CD4-positive, alpha-beta memory T cell (primary cell): ENCODE results near the gene PARP1. TPM values are rescaled to one million over a fixed set of nuclear protein-coding genes. Genes with fewer than 3 reads are reported as not detected.

Source experiments
- CTCF ChIA-PET: fragments of 350-600 bp; sonication (Branson Sonifier 250); formaldehyde crosslinking; loops from one replicate; lab custom pipeline; 2021; ENCODE audit warnings: inconsistent platforms; ENCODE audit not compliant: partially characterized antibody; lab: Charles Lee
- POLR2A ChIA-PET: fragments of 350-600 bp; sonication (Branson Sonifier 250); formaldehyde crosslinking; loops from one replicate; lab custom pipeline; 2021; ENCODE audit not compliant: partially characterized antibody; lab: Charles Lee
- DNase-seq, 5 donors: peaks; one replicate each; pipeline versions ENCODE4 v3.0.0 to v3.0.0-alpha.2; 2020 to 2022; ENCODE audit warnings: mixed read lengths in 1 of 5
- H3K27ac ChIP-seq: one replicate; pipeline ENCODE4 v1.7.0; 2013; ENCODE audit warnings: low read depth, low read length
- H3K27me3 ChIP-seq: 2 replicates; pipeline ENCODE4 v1.7.0; 2013; ENCODE audit warnings: mild to moderate bottlenecking, low read length, moderate library complexity; ENCODE audit not compliant: insufficient read depth
- H3K36me3 ChIP-seq: 2 replicates; pipeline ENCODE4 v1.7.0; 2013; ENCODE audit warnings: mild to moderate bottlenecking, low read length, moderate library complexity; ENCODE audit not compliant: insufficient read depth
- H3K4me1 ChIP-seq: 2 replicates; pipeline ENCODE4 v1.7.0; 2013; ENCODE audit warnings: mild to moderate bottlenecking, low read length, moderate library complexity; ENCODE audit not compliant: insufficient read depth
- H3K4me3 ChIP-seq, 2 donors: one replicate each; pipeline ENCODE4 v1.7.0; 2013; ENCODE audit warnings: low read length in 2 of 2, mild to moderate bottlenecking in 1 of 2
- H3K9me3 ChIP-seq, 2 donors: one replicate each; pipeline ENCODE4 v1.7.0; 2013; ENCODE audit warnings: low read length in 2 of 2, control low read depth in 1 of 2; ENCODE audit not compliant: control insufficient read depth in 1 of 2
- H3K27ac Mint-ChIP-seq, 7 donors: one replicate each; pipeline ENCODE4 v1.8.0; 2020 to 2021; ENCODE audit warnings: mixed read lengths in 7 of 7, mild to moderate bottlenecking in 6 of 7, inconsistent platforms in 3 of 7, moderate library complexity in 3 of 7
- H3K27me3 Mint-ChIP-seq, 2 donors: one replicate each; pipeline ENCODE4 v1.8.0; 2020 to 2021; ENCODE audit warnings: mixed read lengths in 2 of 2
- H3K36me3 Mint-ChIP-seq, 2 donors: one replicate each; pipeline ENCODE4 v1.8.0; 2020 to 2021; ENCODE audit warnings: mixed read lengths in 2 of 2, inconsistent platforms in 1 of 2, mild to moderate bottlenecking in 1 of 2
- H3K4me1 Mint-ChIP-seq, 4 donors: one replicate each; pipeline ENCODE4 v1.8.0; 2020 to 2021; ENCODE audit warnings: mixed read lengths in 4 of 4, mild to moderate bottlenecking in 1 of 4
- H3K4me3 Mint-ChIP-seq, 8 donors: one replicate each; pipeline ENCODE4 v1.8.0; 2020 to 2021; ENCODE audit warnings: mixed read lengths in 8 of 8, mild to moderate bottlenecking in 7 of 8, moderate library complexity in 6 of 8, inconsistent platforms in 3 of 8
- H3K9me3 Mint-ChIP-seq, 8 donors: one replicate each; pipeline ENCODE4 v1.8.0; 2020 to 2021; ENCODE audit warnings: mixed read lengths in 8 of 8, mild to moderate bottlenecking in 5 of 8, inconsistent platforms in 3 of 8, moderate library complexity in 1 of 8
- intact Hi-C: fragments of 100-400 bp; cut with micrococcal nuclease; formaldehyde crosslinking; loops from one replicate; pipeline ENCODE4 v1.15.1; 2023
- polyA plus RNA-seq, 2 donors: library from polyadenylated mRNA; unstranded; fragments of 300-500 nt; fragmentation: Illumina TruSeq; gene quantifications; one replicate each; pipeline ENCODE4 v1.2.3, GENCODE V29; 2021
- total RNA-seq, 2 experiments: library from RNA; stranded (reverse); gene quantifications; one replicate each; pipeline ENCODE4 v1.2.3, GENCODE V29; 2021

The PARP1 gene
- total and polyA plus RNA-seq, 4 experiments from 2014 or later, result 73.0 to 148 (median 125) TPM

DNA sequence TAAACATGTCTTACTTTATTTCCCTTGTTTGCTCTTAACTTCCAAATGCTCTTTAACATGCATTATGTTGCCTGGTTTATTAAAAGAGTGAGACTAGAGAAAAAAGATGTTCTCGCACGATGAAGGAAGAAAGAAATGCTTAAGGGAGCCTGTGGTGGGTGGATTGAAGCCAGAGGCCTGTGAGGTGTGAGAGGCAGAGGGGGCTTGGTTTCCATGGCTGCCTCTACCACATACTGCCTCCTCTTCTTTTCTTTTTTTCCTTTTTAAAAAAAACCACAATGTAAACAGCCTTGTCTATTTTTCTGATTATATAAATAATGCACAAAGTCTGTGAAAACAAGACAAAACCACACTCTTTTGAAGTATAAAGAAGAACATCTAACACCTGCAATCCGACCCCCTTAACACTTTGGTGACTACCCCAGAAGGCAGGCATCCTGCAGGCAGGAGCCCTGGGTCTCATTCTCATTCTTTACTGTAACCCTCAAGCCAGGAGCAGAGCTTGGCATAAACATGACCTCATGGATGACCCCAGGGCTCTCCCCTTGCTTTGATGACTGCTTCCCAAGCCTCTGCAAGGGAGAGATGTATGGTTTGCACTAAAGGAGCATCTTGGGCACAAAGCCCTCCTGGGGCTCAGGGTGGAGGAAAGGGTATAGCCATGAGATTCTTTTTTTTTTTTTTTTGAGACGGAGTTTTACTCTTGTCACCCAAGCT is 10.1 kb upstream of the PARP1 start:
- no peaks in the 10 kb centered on the region for H3K4me1 Mint-ChIP-seq
- CTCF ChIA-PET, result interaction anchor here (2.6 kb wide), 1 partner anchor 10 kb away, joined by 8 read pairs; the partner anchor contains the start of gene PARP1
- Histone ChIP-seq H3K4me3 (no peak overlapping the region), H3K36me3 (no peaks in the 10 kb centered on the region), H3K9me3 (no peaks in the 10 kb centered on the region), H3K4me1 (no peaks in the 10 kb centered on the region), H3K27me3 (no peaks in the 10 kb centered on the region), H3K27ac (no peak overlapping the region)
- H3K27ac Mint-ChIP-seq, result no peak overlapping the region
- peaks cover 0 to 1% of the 10 kb centered on the region in 2 donors for H3K27me3 Mint-ChIP-seq
- no peaks in the 10 kb centered on the region for H3K9me3 Mint-ChIP-seq
- intact Hi-C loops, result no loop called here
- no peak overlapping the region for H3K4me3 Mint-ChIP-seq
- no peak for DNase-seq
- no peaks in the 10 kb centered on the region for H3K36me3 Mint-ChIP-seq
- POLR2A ChIA-PET, result interaction anchor here (1.0 kb wide), 1 partner anchor 10 kb away, joined by 3 read pairs; the partner anchor contains the start of gene PARP1

DNA sequence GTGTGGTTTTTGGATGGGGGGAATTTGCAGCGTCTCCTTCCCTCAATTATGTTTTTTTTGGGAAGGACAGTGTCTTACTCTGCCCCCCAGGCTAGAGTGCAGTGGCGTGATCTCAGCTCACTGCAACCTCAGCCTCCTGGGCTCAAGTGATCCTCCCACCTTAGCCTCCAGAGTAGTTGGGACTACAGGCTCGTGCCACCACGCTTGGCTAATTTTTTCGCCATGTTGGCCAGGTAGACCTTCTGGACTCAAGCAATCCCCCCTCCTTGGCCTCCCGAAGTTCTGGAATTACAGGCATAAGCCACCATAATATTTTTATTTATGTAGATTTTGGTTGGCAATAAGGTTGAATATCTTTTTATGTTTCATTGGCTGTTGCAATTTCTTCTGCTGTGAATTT is 9.5 kb upstream of the PARP1 start:
- ChIA-PET POLR2A (interaction anchor here (1.0 kb wide), 1 partner anchor 9 kb away, joined by 3 read pairs; the partner anchor contains the start of gene PARP1), CTCF (interaction anchor here (2.6 kb wide), 1 partner anchor 9 kb away, joined by 8 read pairs; the partner anchor contains the start of gene PARP1)
- H3K36me3 ChIP-seq, result no peaks in the 10 kb centered on the region
- no peaks in the 10 kb centered on the region for H3K4me1 ChIP-seq
- no peak for DNase-seq
- no peaks in the 10 kb centered on the region for H3K9me3 ChIP-seq
- Mint-ChIP-seq H3K36me3 (no peaks in the 10 kb centered on the region), H3K4me3 (no peak overlapping the region), H3K9me3 (no peaks in the 10 kb centered on the region), H3K27me3 (peaks cover 0 to 1% of the 10 kb centered on the region in 2 donors), H3K4me1 (no peaks in the 10 kb centered on the region), H3K27ac (no peak overlapping the region)
- no peak overlapping the region for H3K27ac ChIP-seq
- H3K27me3 ChIP-seq, result no peaks in the 10 kb centered on the region
- intact Hi-C loops, result no loop called here
- no peak overlapping the region for H3K4me3 ChIP-seq

DNA sequence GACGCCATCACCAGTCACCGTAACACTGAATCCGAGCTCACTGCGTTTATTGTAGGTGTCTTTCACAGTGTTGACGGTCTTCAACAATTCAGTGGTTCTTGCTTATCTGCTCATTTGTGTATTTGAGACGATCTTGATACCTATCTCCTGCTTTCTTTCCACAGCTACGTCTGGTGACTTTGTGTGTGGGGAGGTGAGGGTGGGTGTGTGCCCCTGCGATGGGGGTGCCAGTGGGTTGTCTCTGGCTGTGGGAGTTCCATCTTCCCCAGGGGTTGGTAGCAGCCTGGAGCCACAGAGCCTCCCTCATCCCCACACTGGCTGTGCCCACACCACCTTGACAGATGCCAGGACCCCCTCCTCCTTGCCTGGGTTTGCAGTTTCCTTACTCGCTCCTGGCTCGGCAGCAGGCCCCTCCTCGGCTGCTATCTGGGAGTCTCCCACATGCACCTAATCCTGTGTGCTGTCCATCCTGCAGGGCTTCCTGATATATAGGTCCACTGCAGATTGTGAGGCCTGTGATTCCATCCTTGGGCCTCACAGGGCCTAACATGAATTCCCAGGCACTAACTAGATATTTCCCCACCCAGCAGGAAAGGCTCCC is 6.3 kb upstream of the PARP1 start:
- DNase-seq, result no peak
- intact Hi-C loops, result no loop called here
- Mint-ChIP-seq H3K4me1 (no peaks in the 10 kb centered on the region), H3K4me3 (no peak overlapping the region), H3K27ac (peak overlapping the region in 1 of 7 donors; percentile 12), H3K27me3 (no peaks in the 10 kb centered on the region), H3K36me3 (no peaks in the 10 kb centered on the region), H3K9me3 (no peaks in the 10 kb centered on the region)
- no peak overlapping the region for H3K27ac ChIP-seq
- H3K4me3 ChIP-seq, result no peak overlapping the region
- H3K36me3 ChIP-seq, result no peaks in the 10 kb centered on the region
- POLR2A ChIA-PET, result no interaction called here
- CTCF ChIA-PET, result interaction anchor here (1.0 to 1.3 kb wide), 2 partner anchors 10 to 212 kb away, joined by 3 to 4 read pairs; no protein-coding TSS in a partner anchor
- H3K4me1 ChIP-seq, result no peaks in the 10 kb centered on the region
- no peaks in the 10 kb centered on the region for H3K27me3 ChIP-seq
- H3K9me3 ChIP-seq, result no peaks in the 10 kb centered on the region

DNA sequence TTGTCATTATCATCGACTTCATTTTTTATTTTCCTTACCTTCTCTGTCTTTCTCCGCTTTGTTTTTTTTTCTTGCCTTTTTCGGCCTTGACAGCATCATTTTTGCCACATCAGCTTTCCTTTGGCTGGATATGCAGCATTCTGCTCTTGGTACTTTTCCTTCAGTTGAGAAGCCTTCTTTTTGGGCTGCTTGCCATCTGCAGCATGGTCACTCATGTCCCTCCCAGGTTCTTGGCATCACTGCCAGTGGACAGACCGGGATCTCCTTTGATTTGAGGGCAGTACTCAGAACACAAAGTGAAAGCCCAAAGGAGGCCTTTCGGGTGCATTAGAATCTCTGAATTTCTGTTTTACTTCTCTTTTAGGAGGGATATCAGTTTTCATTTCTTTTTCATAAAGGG is 3.7 kb upstream of the PARP1 start:
- no peaks in the 10 kb centered on the region for H3K36me3 ChIP-seq
- H3K4me1 Mint-ChIP-seq, result peaks cover 4 to 24% (median 10%) of the 10 kb centered on the region in 4 donors

DNA sequence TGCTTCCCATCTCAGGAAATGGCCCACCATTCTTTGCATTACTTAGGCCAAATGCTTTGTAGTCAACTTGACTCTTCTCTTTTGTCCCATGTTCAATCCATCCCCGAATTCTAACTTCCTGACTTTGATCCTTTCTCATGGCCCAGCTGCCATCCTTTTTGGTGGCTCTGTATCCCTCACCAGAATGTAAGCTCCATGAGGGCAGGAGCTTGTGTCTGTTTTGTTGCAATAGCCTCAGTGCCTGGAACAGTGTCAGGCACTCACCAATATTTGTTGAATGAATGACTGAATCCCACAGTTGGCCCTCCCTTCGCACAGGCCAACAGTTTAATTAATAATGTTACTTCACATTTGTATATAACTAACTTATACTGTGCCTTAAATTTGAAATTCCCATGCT is 3.1 kb upstream of the PARP1 start:
- no peaks in the 10 kb centered on the region for H3K36me3 ChIP-seq
- Mint-ChIP-seq H3K4me3 (peak overlapping the region in 1 of 8 donors; percentile 23), H3K27me3 (no peaks in the 10 kb centered on the region), H3K27ac (peak overlapping the region in 3 of 7 donors; percentile 5 to 69 (median 33)), H3K4me1 (peaks cover 9 to 30% (median 16%) of the 10 kb centered on the region in 4 donors), H3K36me3 (peaks cover 0 to 11% of the 10 kb centered on the region in 2 donors), H3K9me3 (peaks cover 0 to 5% (median 0%) of the 10 kb centered on the region in 8 donors)
- no peak overlapping the region for H3K4me3 ChIP-seq
- intact Hi-C loops, result no loop called here
- H3K27ac ChIP-seq, result no peak overlapping the region
- ChIA-PET CTCF (interaction anchor here (1.1 to 1.4 kb wide), 2 partner anchors 15 to 34 kb away, joined by 4 read pairs; no protein-coding TSS in a partner anchor), POLR2A (interaction anchor here (0.6 kb wide), 1 partner anchor 529 kb away, joined by 3 read pairs; the partner anchor contains the start of gene COQ8A)
- no peak for DNase-seq
- H3K4me1 ChIP-seq, result peaks cover 13% of the 10 kb centered on the region
- no peaks in the 10 kb centered on the region for H3K9me3 ChIP-seq
- no peaks in the 10 kb centered on the region for H3K27me3 ChIP-seq

More for the DNA sequence above, 3.7 kb upstream of the PARP1 start:
- H3K9me3 ChIP-seq, result no peaks in the 10 kb centered on the region
- DNase-seq, result no peak
- H3K27me3 ChIP-seq, result no peaks in the 10 kb centered on the region
- Mint-ChIP-seq H3K4me3 (peak overlapping the region in 1 of 8 donors; percentile 63), H3K36me3 (peaks cover 0 to 9% of the 10 kb centered on the region in 2 donors), H3K27me3 (no peaks in the 10 kb centered on the region), H3K27ac (peak overlapping the region in 4 of 7 donors; percentile 29 to 77 (median 50)), H3K9me3 (peaks cover 0 to 5% (median 0%) of the 10 kb centered on the region in 8 donors)
- H3K27ac ChIP-seq, result no peak overlapping the region
- intact Hi-C loops, result no loop called here
- H3K4me3 ChIP-seq, result no peak overlapping the region
- ChIA-PET CTCF (interaction anchor here (1.1 to 1.4 kb wide), 2 partner anchors 14 to 33 kb away, joined by 4 read pairs; no protein-coding TSS in a partner anchor), POLR2A (interaction anchor here (0.6 kb wide), 1 partner anchor 529 kb away, joined by 3 read pairs; the partner anchor contains the start of gene COQ8A)
- H3K4me1 ChIP-seq, result peaks cover 6% of the 10 kb centered on the region

DNA sequence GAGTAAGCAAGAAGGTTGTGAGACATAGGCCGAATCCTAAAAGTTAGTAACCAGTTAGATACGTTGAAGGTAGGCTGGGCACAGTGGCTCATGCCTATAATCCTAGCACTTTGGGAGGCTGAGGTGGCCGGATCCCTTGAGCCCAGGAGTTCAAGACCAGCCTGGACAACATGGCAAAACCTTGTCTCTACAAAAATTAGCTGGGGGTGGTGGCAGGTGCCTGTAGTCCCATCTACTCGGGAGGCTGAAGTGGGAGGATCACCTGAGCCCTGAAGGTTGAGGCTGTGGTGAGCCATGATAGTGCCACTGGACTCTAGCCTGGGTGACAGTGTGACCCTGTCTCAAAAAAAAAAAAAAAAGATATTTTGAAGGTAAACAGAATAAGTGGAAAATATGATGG is 1.5 kb upstream of the PARP1 start:
- H3K4me1 ChIP-seq, result peaks cover 29% of the 10 kb centered on the region
- no peak overlapping the region for H3K4me3 ChIP-seq
- peaks cover 0 to 5% (median 0%) of the 10 kb centered on the region in 8 donors for H3K9me3 Mint-ChIP-seq
- H3K9me3 ChIP-seq, result no peaks in the 10 kb centered on the region
- intact Hi-C loops, result loop anchor here (2.0 to 5.0 kb wide), 5 partner anchors 102 to 1153 kb away; partner anchors contain the start of genes ACBD3, LIN9 and ZNF678
- peaks cover 22 to 46% (median 28%) of the 10 kb centered on the region in 4 donors for H3K4me1 Mint-ChIP-seq
- ChIA-PET POLR2A (interaction anchor here (3.3 kb wide), 1 partner anchor 14 kb away, joined by 60 read pairs; no protein-coding TSS in a partner anchor), CTCF (interaction anchor here (1.2 to 5.3 kb wide), 7 partner anchors 11 to 284 kb away, joined by 3 to 41 read pairs (median 7); no protein-coding TSS in a partner anchor)
- no peak overlapping the region for H3K27ac ChIP-seq
- no peaks in the 10 kb centered on the region for H3K27me3 Mint-ChIP-seq
- peak overlapping the region in 4 of 7 donors; percentile 25 to 94 (median 60) for H3K27ac Mint-ChIP-seq
- no peak for DNase-seq
- H3K27me3 ChIP-seq, result no peaks in the 10 kb centered on the region
- H3K36me3 ChIP-seq, result no peaks in the 10 kb centered on the region
- H3K36me3 Mint-ChIP-seq, result peaks cover 0 to 13% of the 10 kb centered on the region in 2 donors
- H3K4me3 Mint-ChIP-seq, result no peak overlapping the region
